OCI-LY3 (cell line): ENCODE data around the gene TLR7.

Source experiments
- CTCF ChIP-seq: fragments of 200-600, 300-600 bp; sonication (generic); IDR thresholded peaks from 2 replicates; pipeline ENCODE4 v1.5.1; 2014; ENCODE audit warnings: antibody characterized with exemption, low read length, low read depth
- EZH2phosphoT487 ChIP-seq: fragments of 200-600 bp; shearing (Covaris generic); IDR thresholded peaks from 2 replicates; pipeline ENCODE4 v1.6.1; 2018; ENCODE audit warnings: antibody characterized with exemption, mixed run types, low read depth

DNA sequence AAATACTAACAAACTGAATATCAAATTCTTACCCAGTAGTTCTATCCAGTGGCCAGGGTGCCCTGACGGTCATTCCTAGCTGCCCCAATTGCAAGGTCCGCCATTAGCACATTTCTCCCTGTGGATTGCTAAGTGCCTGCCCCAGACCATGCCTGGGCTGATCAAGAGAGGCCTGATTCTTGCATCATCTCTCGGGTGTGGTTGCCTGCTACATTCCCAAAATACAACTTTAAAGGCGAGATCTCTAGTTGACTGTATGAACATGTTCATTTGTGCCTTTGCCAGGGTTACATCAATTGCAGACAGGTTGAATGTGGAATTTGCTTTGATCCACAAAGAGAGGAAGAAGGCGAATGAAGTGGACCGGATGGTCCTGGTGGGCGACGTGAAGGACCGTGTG is 47.6 kb upstream of the TLR7 start:
- TF ChIP-seq CTCF (no peak), EZH2phosphoT487 (no peak)
